Natural killer cell (primary cell): ENCODE measurements around the gene IL18RAP. TPM values are rescaled to one million over a fixed set of nuclear protein-coding genes. Genes with fewer than 3 reads are reported as not detected.
A peak's percentile ranks its signal among the peaks of the same experiment; 100 is the strongest.

Source experiments
- ATAC-seq, 3 donors: fragments of 150-1000 bp in 2 of 3; fragments of 200-7000 bp in 1 of 3; cut with Tn5 transposase; 1 replicate in 1 of 3; 2 replicates in 2 of 3; pipeline ENCODE4 v1.10.0; 2021; ENCODE audit warnings: mild to moderate bottlenecking in 2 of 3, moderate library complexity in 2 of 3
- DNase-seq, 2 donors: peaks; one replicate each; pipeline versions ENCODE4 v3.0.0 to v3.0.0-alpha.2; 2013 to 2021; ENCODE audit warnings: mixed read lengths in 1 of 2
- H3K27ac ChIP-seq: one replicate; pipeline ENCODE4 v1.5.1; 2013; ENCODE audit warnings: mild to moderate bottlenecking, low read length
- H3K27me3 ChIP-seq: one replicate; pipeline ENCODE4 v1.6.1; 2013; ENCODE audit warnings: low read length; ENCODE audit not compliant: control insufficient read depth, insufficient read depth
- H3K36me3 ChIP-seq: one replicate; pipeline ENCODE4 v1.6.1; 2013; ENCODE audit warnings: low read length; ENCODE audit not compliant: control insufficient read depth, insufficient read depth
- H3K4me1 ChIP-seq: one replicate; pipeline ENCODE4 v1.6.1; 2013; ENCODE audit warnings: low read length; ENCODE audit not compliant: control insufficient read depth, insufficient read depth
- H3K4me3 ChIP-seq: one replicate; pipeline ENCODE4 v1.5.1; 2013; ENCODE audit warnings: low read length
- H3K9me3 ChIP-seq: one replicate; pipeline ENCODE4 v1.6.1; 2013; ENCODE audit warnings: low read length; ENCODE audit not compliant: control insufficient read depth, insufficient read depth
- H3K27ac Mint-ChIP-seq, 2 donors: one replicate each; pipeline ENCODE4 v1.8.0; 2022; ENCODE audit warnings: mild to moderate bottlenecking in 2 of 2, mixed read lengths in 2 of 2, moderate library complexity in 1 of 2
- H3K27me3 Mint-ChIP-seq, 2 donors: one replicate each; pipeline ENCODE4 v1.8.0; 2022; ENCODE audit warnings: low read depth in 2 of 2, mixed read lengths in 2 of 2
- H3K36me3 Mint-ChIP-seq: one replicate; pipeline ENCODE4 v1.8.0; 2022; ENCODE audit warnings: mixed read lengths
- H3K4me1 Mint-ChIP-seq, 2 donors: one replicate each; pipeline ENCODE4 v1.8.0; 2022; ENCODE audit warnings: mixed read lengths in 2 of 2
- H3K4me3 Mint-ChIP-seq: one replicate; pipeline ENCODE4 v1.8.0; 2022; ENCODE audit warnings: mild to moderate bottlenecking, moderate library complexity, mixed read lengths
- H3K9me3 Mint-ChIP-seq, 2 donors: one replicate each; pipeline ENCODE4 v1.8.0; 2022; ENCODE audit warnings: mixed read lengths in 2 of 2
- WGBS: methylation state at CpG from one replicate; pipeline ENCODE4 v1.1.7; 2013; ENCODE audit warnings: missing lambda C conversion rate; ENCODE audit not compliant: insufficient coverage; 5-methylcytosine and 5-hydroxymethylcytosine counted together
- intact Hi-C: fragments of 100-400 bp; cut with micrococcal nuclease; formaldehyde crosslinking; loops from one replicate; pipeline ENCODE4 v1.14.2; 2022
- total RNA-seq, 4 donors: library from RNA; stranded (reverse); fragments of 120-200 nt in 1 of 4; gene quantifications; one replicate each; pipeline versions ENCODE4 v1.2.3 to v1.2.4, GENCODE V29; 2013 to 2022
- TF ChIP-seq, protein P1 (sequence below): fragments of 200-600 bp; IDR thresholded peaks from one replicate; pipeline ENCODE4 v1.8.0; 2022; ENCODE audit warnings: antibody characterized with exemption

Gene IL18RAP
- total RNA-seq, 3 donors from 2014 or later (not counting 1 experiment from before 2014, with no cell fraction given): 136 to 309 (median 203) TPM

DNA sequence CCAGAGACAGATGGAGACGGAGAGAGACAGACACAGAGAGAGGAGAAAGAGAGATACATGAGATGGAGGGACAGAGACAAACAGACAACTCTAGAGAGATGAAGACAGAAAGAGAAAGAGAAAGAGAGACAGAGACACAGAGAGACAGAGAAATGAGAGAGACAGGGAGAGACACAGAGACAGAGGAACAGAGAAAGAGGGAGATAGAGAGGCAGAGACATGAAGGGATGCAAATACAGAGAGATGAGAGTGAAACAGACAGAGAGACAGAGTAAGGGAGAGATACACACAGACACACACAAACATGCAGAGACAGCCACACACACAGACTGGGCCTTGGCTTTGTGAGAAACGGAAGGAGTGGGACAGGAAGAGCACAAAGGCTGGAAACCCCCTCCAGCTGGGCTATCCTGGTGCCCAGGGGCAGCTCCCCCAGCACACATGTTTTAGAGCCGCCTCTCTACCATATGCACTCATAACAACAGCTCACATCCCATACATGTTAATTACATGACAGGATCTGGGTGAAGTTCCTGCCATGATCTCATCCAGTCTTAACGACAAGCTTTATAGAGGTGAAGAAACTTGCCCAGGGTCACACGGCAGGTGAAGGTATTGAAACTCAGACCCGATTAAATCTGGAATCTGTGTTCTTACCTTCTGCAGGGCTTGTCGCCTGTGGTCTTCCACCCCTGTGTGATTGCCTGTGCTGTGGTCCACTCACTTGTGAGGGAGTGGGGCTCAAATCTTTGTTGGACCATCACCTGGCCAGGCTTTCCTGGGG, 35.0 kb upstream of the IL18RAP start:
- 89% methylated on average over 7 of the region's 7 CpGs for WGBS
- peaks cover 18% of the 10 kb centered on the region for H3K36me3 Mint-ChIP-seq
- peaks cover 37% of the 10 kb centered on the region for H3K36me3 ChIP-seq
- TF ChIP-seq, protein P1, sequence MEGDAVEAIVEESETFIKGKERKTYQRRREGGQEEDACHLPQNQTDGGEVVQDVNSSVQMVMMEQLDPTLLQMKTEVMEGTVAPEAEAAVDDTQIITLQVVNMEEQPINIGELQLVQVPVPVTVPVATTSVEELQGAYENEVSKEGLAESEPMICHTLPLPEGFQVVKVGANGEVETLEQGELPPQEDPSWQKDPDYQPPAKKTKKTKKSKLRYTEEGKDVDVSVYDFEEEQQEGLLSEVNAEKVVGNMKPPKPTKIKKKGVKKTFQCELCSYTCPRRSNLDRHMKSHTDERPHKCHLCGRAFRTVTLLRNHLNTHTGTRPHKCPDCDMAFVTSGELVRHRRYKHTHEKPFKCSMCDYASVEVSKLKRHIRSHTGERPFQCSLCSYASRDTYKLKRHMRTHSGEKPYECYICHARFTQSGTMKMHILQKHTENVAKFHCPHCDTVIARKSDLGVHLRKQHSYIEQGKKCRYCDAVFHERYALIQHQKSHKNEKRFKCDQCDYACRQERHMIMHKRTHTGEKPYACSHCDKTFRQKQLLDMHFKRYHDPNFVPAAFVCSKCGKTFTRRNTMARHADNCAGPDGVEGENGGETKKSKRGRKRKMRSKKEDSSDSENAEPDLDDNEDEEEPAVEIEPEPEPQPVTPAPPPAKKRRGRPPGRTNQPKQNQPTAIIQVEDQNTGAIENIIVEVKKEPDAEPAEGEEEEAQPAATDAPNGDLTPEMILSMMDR: no peak
- H3K4me1 Mint-ChIP-seq: peaks cover 20 to 28% of the 10 kb centered on the region in 2 donors
- H3K4me1 ChIP-seq: peaks cover 12% of the 10 kb centered on the region
- H3K27me3 Mint-ChIP-seq: no peaks in the 10 kb centered on the region
- peaks cover 6 to 12% of the 10 kb centered on the region in 2 donors for H3K9me3 Mint-ChIP-seq
- H3K27ac Mint-ChIP-seq: peak overlapping the region in 1 of 2 donors; percentile 1
- no peak overlapping the region for H3K4me3 ChIP-seq
- DNase-seq (no peak), ATAC-seq (no peak)
- intact Hi-C loops: no loop called here
- H3K9me3 ChIP-seq: peaks cover 5% of the 10 kb centered on the region
- no peaks in the 10 kb centered on the region for H3K27me3 ChIP-seq
- H3K27ac ChIP-seq: no peak overlapping the region
- H3K4me3 Mint-ChIP-seq: no peak overlapping the region

- Histone ChIP-seq H3K4me1 (peaks cover 12% of the 10 kb centered on the region), H3K27ac (no peak overlapping the region), H3K4me3 (no peak overlapping the region), H3K9me3 (no peaks in the 10 kb centered on the region), H3K36me3 (peaks cover 14% of the 10 kb centered on the region), H3K27me3 (no peaks in the 10 kb centered on the region)
- WGBS: 60% methylated on average over 1 of the region's 2 CpGs
- Mint-ChIP-seq H3K27ac (peak overlapping the region in 1 of 2 donors; percentile 37), H3K9me3 (no peaks in the 10 kb centered on the region), H3K4me1 (peaks cover 13 to 20% of the 10 kb centered on the region in 2 donors), H3K27me3 (no peaks in the 10 kb centered on the region), H3K4me3 (no peak overlapping the region), H3K36me3 (no peaks in the 10 kb centered on the region)
- TF ChIP-seq, protein P1: no peak
- intact Hi-C loops: no loop called here
- peak in 1 of 2 donors; percentile 77 for DNase-seq
- no peak for ATAC-seq
These were observed 31.4 kb upstream of the IL18RAP start for GRCh38 chr2:102391565-102391964.

DNA sequence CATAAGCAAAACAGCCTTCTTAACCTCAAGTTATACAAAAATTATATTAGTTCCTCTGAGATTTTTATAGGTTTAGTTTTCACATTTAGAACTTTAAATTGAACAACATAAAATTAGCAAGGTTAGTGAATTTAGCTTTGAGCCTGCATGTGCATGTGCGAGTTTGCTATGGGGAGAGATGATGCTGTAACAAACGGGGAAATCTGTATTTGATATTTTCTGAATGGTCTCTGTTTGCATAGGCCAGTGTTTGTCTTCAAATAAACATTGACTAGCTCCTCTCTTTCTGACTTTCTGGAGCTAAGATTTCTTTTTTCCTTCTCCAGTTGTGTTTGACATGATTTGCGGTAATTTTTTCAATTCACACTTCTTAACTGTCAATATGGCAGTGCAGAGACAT, 30.9 kb upstream of the IL18RAP start:
- Mint-ChIP-seq H3K27ac (peak overlapping the region in 1 of 2 donors; percentile 37), H3K4me3 (no peak overlapping the region), H3K9me3 (no peaks in the 10 kb centered on the region), H3K36me3 (no peaks in the 10 kb centered on the region), H3K27me3 (no peaks in the 10 kb centered on the region), H3K4me1 (peaks cover 13 to 20% of the 10 kb centered on the region in 2 donors)
- DNase-seq (no peak), ATAC-seq (no peak)
- Histone ChIP-seq H3K27me3 (no peaks in the 10 kb centered on the region), H3K4me3 (no peak overlapping the region), H3K27ac (no peak overlapping the region), H3K36me3 (peaks cover 11% of the 10 kb centered on the region), H3K4me1 (peaks cover 12% of the 10 kb centered on the region), H3K9me3 (no peaks in the 10 kb centered on the region)
- TF ChIP-seq, protein P1: no peak
- 90% methylated on average over 3 of the region's 3 CpGs for WGBS
- intact Hi-C loops: no loop called here
